ENCODE measurements around the gene FAM180A.
"Not testable (repeated sequence)": the region's sequence is repeated elsewhere in the genome, so short reads cannot be mapped to it uniquely, and the experiment has no call there.

The FAM180A gene

GRCh38 chr7:135712182-135712782 is 36.3 kb downstream of the FAM180A start:
- DNase-seq, result no peak

GRCh38 chr7:135711139-135711469 is 37.5 kb downstream of the FAM180A start:
- DNase-seq, result no peak

GRCh38 chr7:135710417-135711138 is 38.0 kb downstream of the FAM180A start:
- DNase-seq, result no peak

GRCh38 chr7:135709508-135709907 is 39.1 kb downstream of the FAM180A start:
- DNase-seq, result no peak

GRCh38 chr7:135708041-135708440 is 40.6 kb downstream of the FAM180A start:
- no peak for DNase-seq

GRCh38 chr7:135707570-135707966 is 41.0 kb downstream of the FAM180A start:
- DNase-seq, result no peak

GRCh38 chr7:135706858-135707569 is 41.6 kb downstream of the FAM180A start:
- no peak for DNase-seq

GRCh38 chr7:135706038-135706742 is 42.4 kb downstream of the FAM180A start:
- no peak for DNase-seq

- DNase-seq, result no peak
Observed at GRCh38 chr7:135704698-135705097, 43.9 kb downstream of the FAM180A start.

GRCh38 chr7:135704074-135704473 is 44.5 kb downstream of the FAM180A start:
- DNase-seq, result no peak

GRCh38 chr7:135697276-135698049 is 51.1 kb downstream of the FAM180A start:
- DNase-seq, result no peak

GRCh38 chr7:135693558-135693957 is 55.1 kb downstream of the FAM180A start:
- no peak for DNase-seq

- DNase-seq, result not testable (repeated sequence)
Observed at GRCh38 chr7:135692606-135693005, 56.0 kb downstream of the FAM180A start.

- no peak for DNase-seq
Observed at GRCh38 chr7:135692055-135692454, 56.6 kb downstream of the FAM180A start.

- DNase-seq, result no peak
Observed at GRCh38 chr7:135690566-135690965, 58.0 kb downstream of the FAM180A start.

- no peak for DNase-seq
Observed at GRCh38 chr7:135687466-135687865, 61.1 kb downstream of the FAM180A start.

GRCh38 chr7:135685306-135686084 is 63.1 kb downstream of the FAM180A start:
- DNase-seq, result no peak

GRCh38 chr7:135684699-135685098 is 63.9 kb downstream of the FAM180A start:
- DNase-seq, result no peak

GRCh38 chr7:135684136-135684535 is 64.5 kb downstream of the FAM180A start:
- no peak for DNase-seq

- no peak for DNase-seq
Observed at GRCh38 chr7:135683609-135684008, 65.0 kb downstream of the FAM180A start.

GRCh38 chr7:135682191-135682590 is 66.4 kb downstream of the FAM180A start:
- DNase-seq, result no peak

GRCh38 chr7:135681762-135682161 is 66.9 kb downstream of the FAM180A start:
- no peak for DNase-seq
